ENCODE results near the gene CDO1. TPM values are rescaled to one million over a fixed set of nuclear protein-coding genes. Genes with fewer than 3 reads are reported as not detected.

The CDO1 gene
- total RNA-seq, 6 donors from 2014 or later, result 2.3 to 14.4 (median 6.9) TPM

- Histone ChIP-seq H3K9me3 (no peaks in the 10 kb centered on the region), H3K4me3 (no peak overlapping the region), H3K4me1 (peaks cover 22 to 37% (median 27%) of the 10 kb centered on the region in 4 donors), H3K27ac (no peak overlapping the region), H3K27me3 (no peaks in the 10 kb centered on the region), H3K36me3 (no peaks in the 10 kb centered on the region)
- WGBS, 2 donors, result 38 to 50% methylated on average over 1 of the region's 1 CpG
- no peak for ATAC-seq (ENCODE audit: low FRiP score in 2 of 2)
- no peak for DNase-seq
- TF ChIP-seq POLR2A (IDR thresholded peaks at IDR 0.05) (no peak), POLR2AphosphoS5 (IDR thresholded peaks at IDR 0.05) (no peak), EP300 (IDR thresholded peaks at IDR 0.05) (no peak)
- TF ChIP-seq, protein P1, sequence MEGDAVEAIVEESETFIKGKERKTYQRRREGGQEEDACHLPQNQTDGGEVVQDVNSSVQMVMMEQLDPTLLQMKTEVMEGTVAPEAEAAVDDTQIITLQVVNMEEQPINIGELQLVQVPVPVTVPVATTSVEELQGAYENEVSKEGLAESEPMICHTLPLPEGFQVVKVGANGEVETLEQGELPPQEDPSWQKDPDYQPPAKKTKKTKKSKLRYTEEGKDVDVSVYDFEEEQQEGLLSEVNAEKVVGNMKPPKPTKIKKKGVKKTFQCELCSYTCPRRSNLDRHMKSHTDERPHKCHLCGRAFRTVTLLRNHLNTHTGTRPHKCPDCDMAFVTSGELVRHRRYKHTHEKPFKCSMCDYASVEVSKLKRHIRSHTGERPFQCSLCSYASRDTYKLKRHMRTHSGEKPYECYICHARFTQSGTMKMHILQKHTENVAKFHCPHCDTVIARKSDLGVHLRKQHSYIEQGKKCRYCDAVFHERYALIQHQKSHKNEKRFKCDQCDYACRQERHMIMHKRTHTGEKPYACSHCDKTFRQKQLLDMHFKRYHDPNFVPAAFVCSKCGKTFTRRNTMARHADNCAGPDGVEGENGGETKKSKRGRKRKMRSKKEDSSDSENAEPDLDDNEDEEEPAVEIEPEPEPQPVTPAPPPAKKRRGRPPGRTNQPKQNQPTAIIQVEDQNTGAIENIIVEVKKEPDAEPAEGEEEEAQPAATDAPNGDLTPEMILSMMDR (IDR thresholded peaks at IDR 0.05), result no peak
Measured at GRCh38 chr5:115855959-115856358, 39.5 kb upstream of the CDO1 start.

GRCh38 chr5:115854139-115854538, 37.7 kb upstream of the CDO1 start:
- H3K27me3 ChIP-seq, result no peaks in the 10 kb centered on the region
- WGBS, 2 donors, result 95% methylated on average over 3 of the region's 3 CpGs
- H3K36me3 ChIP-seq, result no peaks in the 10 kb centered on the region
- no peak overlapping the region for H3K4me3 ChIP-seq
- peaks cover 30 to 45% (median 35%) of the 10 kb centered on the region in 4 donors for H3K4me1 ChIP-seq
- H3K9me3 ChIP-seq, result no peaks in the 10 kb centered on the region
- no peak for ATAC-seq (ENCODE audit: low FRiP score in 2 of 2)
- no peak for TF ChIP-seq POLR2AphosphoS5 (IDR thresholded peaks at IDR 0.05)
- no peak for TF ChIP-seq EP300 (IDR thresholded peaks at IDR 0.05)
- TF ChIP-seq, protein P1 (IDR thresholded peaks at IDR 0.05), result no peak
- no peak for TF ChIP-seq POLR2A (IDR thresholded peaks at IDR 0.05)
- DNase-seq, result no peak
- H3K27ac ChIP-seq, result no peak overlapping the region

DNA sequence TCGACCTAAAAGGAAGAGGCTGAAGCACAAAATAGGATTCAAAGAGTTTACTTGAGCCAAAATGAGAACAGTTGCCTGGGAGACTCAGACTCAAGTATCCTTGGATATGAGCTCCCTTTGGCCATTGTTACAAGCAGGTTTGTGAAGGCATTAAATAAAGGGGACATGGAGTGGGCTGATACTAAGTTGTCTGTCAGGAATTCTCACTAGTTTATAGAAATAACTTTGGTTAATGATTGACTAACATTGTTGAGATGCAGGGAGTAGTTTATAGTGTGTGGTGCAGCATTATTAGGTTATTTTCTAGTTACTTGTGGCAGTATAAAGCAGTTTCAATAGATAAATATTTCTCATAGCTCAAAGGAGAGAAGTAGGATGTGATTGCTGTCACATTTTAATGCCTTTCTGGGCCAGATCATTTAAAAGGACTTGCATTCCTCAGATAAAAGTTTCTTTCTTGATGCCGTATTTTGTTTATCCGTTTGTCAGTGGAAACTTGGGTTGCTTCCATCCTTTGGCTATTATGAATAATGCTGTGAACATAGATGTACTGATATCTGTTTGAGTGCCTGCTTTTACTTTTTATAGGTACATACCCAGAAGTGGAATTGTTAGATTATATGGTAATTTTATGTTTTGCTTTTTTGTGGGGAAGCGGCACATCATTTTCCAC, 34.4 kb upstream of the CDO1 start:
- H3K27ac ChIP-seq, result peak overlapping the region in 1 of 4 donors; percentile 61
- peaks cover 10 to 18% (median 14%) of the 10 kb centered on the region in 4 donors for H3K4me1 ChIP-seq
- TF ChIP-seq POLR2A (IDR thresholded peaks at IDR 0.05) (no peak), EP300 (IDR thresholded peaks at IDR 0.05) (no peak), POLR2AphosphoS5 (IDR thresholded peaks at IDR 0.05) (no peak)
- TF ChIP-seq, protein P1 (IDR thresholded peaks at IDR 0.05), result no peak
- no peaks in the 10 kb centered on the region for H3K9me3 ChIP-seq
- WGBS, 2 donors, result 58 to 63% methylated on average over 4 of the region's 4 CpGs
- DNase-seq, result no peak
- ATAC-seq (ENCODE audit: low FRiP score in 2 of 2), result no peak
- no peaks in the 10 kb centered on the region for H3K36me3 ChIP-seq
- H3K4me3 ChIP-seq, result no peak overlapping the region
- H3K27me3 ChIP-seq, result no peaks in the 10 kb centered on the region

DNA sequence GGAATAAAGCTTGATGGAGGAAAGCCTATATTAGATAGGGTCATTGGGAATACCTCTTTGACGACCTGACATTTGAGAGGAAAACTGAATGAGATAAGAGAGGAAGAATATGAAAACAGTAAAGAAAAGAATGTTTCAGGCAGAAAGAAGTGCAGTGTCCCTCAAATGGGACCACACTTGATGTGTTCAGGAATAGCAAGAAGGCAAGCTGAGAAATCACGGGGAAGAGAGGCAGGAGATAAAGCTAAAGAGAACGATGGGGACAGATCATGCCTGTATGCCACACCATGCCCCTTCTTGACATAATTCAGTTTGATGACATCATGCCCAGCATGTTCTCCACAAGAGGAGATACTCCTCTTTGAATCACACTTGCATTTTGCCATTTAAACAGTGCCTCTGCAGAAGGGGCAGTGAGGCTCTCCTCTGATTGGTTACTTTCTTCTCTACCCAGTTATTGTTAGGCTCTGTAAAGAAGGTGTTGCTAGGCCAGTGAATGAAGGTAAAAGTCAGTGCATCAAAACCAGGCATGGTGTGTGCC, 32.9 kb upstream of the CDO1 start:
- WGBS, 2 donors, result 96 to 97% methylated on average over 3 of the region's 3 CpGs
- H3K4me3 ChIP-seq, result no peak overlapping the region
- DNase-seq (no peak), ATAC-seq (ENCODE audit: low FRiP score in 2 of 2) (peak in 1 of 2 donors; percentile 43)
- H3K36me3 ChIP-seq, result no peaks in the 10 kb centered on the region
- H3K4me1 ChIP-seq, result peaks cover 13 to 22% (median 18%) of the 10 kb centered on the region in 4 donors
- H3K27ac ChIP-seq, result no peak overlapping the region
- TF ChIP-seq POLR2A (IDR thresholded peaks at IDR 0.05), result no peak
- TF ChIP-seq EP300 (IDR thresholded peaks at IDR 0.05), result no peak
- TF ChIP-seq, protein P1 (IDR thresholded peaks at IDR 0.05), result no peak
- no peak for TF ChIP-seq POLR2AphosphoS5 (IDR thresholded peaks at IDR 0.05)
- H3K9me3 ChIP-seq, result no peaks in the 10 kb centered on the region
- no peaks in the 10 kb centered on the region for H3K27me3 ChIP-seq

Measured in upper lobe of left lung (tissue), 6 donors.